OCI-LY1 (cell line): ENCODE data around the gene INPP5B.

Source experiments
- H2AFZ ChIP-seq: fragments of 200-600 bp; sonication (generic), shearing (Covaris generic); 2 replicates; pipeline ENCODE4 v1.6.0; 2014; ENCODE audit warnings: antibody characterized with exemption, mild to moderate bottlenecking, low read length
- H3F3A ChIP-seq: fragments of 200-600 bp; sonication (generic), shearing (Covaris generic); 2 replicates; pipeline ENCODE4 v1.6.0; 2014; ENCODE audit warnings: mild to moderate bottlenecking, antibody characterized with exemption, low read length, moderate library complexity; ENCODE audit not compliant: insufficient read depth
- H3K27ac ChIP-seq: fragments of 200-600 bp; sonication (generic); 2 replicates; pipeline ENCODE4 v1.5.1; 2014; ENCODE audit warnings: low read length, mixed run types, mild to moderate bottlenecking, low read depth; ENCODE audit not compliant: poor library complexity, severe bottlenecking
- H3K27me3 ChIP-seq: fragments of 200-600 bp; sonication (generic); 2 replicates; pipeline ENCODE4 v1.6.0; 2014; ENCODE audit warnings: antibody characterized with exemption, mild to moderate bottlenecking, low read length, moderate library complexity; ENCODE audit not compliant: insufficient read depth
- H3K36me3 ChIP-seq: fragments of 200-600 bp; sonication (generic); 2 replicates; pipeline ENCODE4 v1.6.1; 2014; ENCODE audit warnings: mild to moderate bottlenecking, antibody characterized with exemption, low read length, moderate library complexity, mixed read lengths; ENCODE audit not compliant: insufficient read depth
- H3K4me1 ChIP-seq: fragments of 200-600 bp; sonication (generic); 2 replicates; pipeline ENCODE4 v1.5.1; 2014; ENCODE audit warnings: mild to moderate bottlenecking, low read length, moderate library complexity; ENCODE audit not compliant: insufficient read depth, severe bottlenecking
- H3K4me2 ChIP-seq: fragments of 200-600 bp; sonication (generic), shearing (Covaris generic); 2 replicates; pipeline ENCODE4 v1.6.1; 2014; ENCODE audit warnings: low read length
- H3K4me3 ChIP-seq: fragments of 200-600 bp; sonication (generic); 2 replicates; pipeline ENCODE4 v1.5.1; 2014; ENCODE audit warnings: low read length, low read depth, mild to moderate bottlenecking, mixed read lengths; ENCODE audit not compliant: poor library complexity, severe bottlenecking
- H3K79me2 ChIP-seq: fragments of 200-600 bp; shearing (Covaris generic); 2 replicates; pipeline ENCODE4 v1.6.1; 2016; ENCODE audit warnings: mixed run types, low read length, mixed read lengths; ENCODE audit not compliant: insufficient read depth
- H3K9ac ChIP-seq: fragments of 200-600 bp; sonication (generic), shearing (Covaris generic); 2 replicates; pipeline ENCODE4 v1.6.1; 2014; ENCODE audit warnings: mild to moderate bottlenecking, low read length, mixed read lengths
- H3K9me2 ChIP-seq: fragments of 200-600 bp; sonication (generic), shearing (Covaris generic); 2 replicates; pipeline ENCODE4 v1.6.1; 2014; ENCODE audit warnings: low read depth, mild to moderate bottlenecking, low read length, mixed read lengths
- H3K9me3 ChIP-seq: fragments of 200-600 bp; shearing (Covaris generic); 2 replicates; pipeline ENCODE4 v1.6.1; 2014; ENCODE audit warnings: low read length, mixed read lengths
- H4K20me1 ChIP-seq: fragments of 200-600 bp; sonication (generic), shearing (Covaris generic); 2 replicates; pipeline ENCODE4 v1.6.0; 2016; ENCODE audit warnings: mild to moderate bottlenecking, low read length; ENCODE audit not compliant: insufficient read depth
- EZH2 ChIP-seq: fragments of 200-600 bp; sonication (generic), shearing (Covaris generic); IDR thresholded peaks from 2 replicates; pipeline ENCODE4 v1.8.0; 2017; ENCODE audit warnings: borderline replicate concordance, mixed run types, mild to moderate bottlenecking, antibody characterized with exemption, low read length, moderate library complexity, mixed read lengths
- TF ChIP-seq, protein P1 (sequence below): fragments of 200-600 bp; sonication (generic), shearing (Covaris generic); IDR thresholded peaks from 2 replicates; pipeline ENCODE4 v1.5.1; 2017; ENCODE audit warnings: mild to moderate bottlenecking, antibody characterized with exemption, low read length, moderate library complexity, mixed read lengths

INPP5B gene

DNA sequence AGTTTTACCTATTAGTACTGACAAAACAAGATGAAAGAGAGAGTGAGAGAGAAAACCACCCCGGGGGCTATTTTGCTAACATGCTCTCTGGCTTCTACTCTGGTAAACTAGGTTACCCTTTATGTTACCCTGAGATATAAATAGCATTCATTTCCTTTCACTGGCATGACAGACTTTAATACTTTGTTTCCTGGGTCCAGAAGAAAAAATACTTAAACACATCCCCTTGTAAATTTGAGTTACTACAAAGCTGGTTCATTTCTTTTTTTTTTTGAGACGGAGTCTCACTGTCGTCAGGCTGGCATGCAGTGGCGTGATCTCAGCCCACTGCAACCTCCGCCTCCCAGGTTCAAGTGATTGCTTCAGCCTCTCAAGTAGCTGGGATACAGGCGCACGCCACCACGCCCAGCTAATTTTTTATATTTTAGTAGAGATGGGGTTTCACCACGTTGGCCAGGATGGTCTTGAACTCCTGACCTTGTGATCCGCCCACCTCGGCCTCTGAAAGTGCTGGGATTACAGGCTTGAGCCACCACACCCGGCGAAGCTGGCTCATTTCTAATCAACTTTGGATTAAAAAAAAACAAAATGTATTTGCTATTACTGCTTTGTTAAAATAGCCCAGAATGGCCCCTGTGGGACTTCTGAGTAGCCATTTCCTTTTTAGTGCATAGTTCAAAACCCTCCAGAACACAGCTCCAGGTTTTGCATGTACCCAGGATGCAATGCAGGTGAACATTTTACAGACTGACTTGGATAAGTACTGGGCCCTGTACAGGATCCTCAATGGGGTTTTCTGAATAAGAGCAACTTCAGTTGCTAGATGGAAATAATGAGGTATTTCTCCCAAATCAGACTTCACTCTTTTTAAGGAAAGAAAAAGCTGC, 20.6 kb downstream of the INPP5B start:
- peaks cover 80% of the 10 kb centered on the region for H3K4me1 ChIP-seq
- no peaks in the 10 kb centered on the region for H4K20me1 ChIP-seq
- H3F3A ChIP-seq = peaks cover 4% of the 10 kb centered on the region; the same call in 1 of the 2 replicates
- H3K4me2 ChIP-seq = peak overlapping the region; percentile 61
- peak overlapping the region; percentile 38 for H3K4me3 ChIP-seq
- no peaks in the 10 kb centered on the region for H3K9me2 ChIP-seq
- no peaks in the 10 kb centered on the region for H3K9me3 ChIP-seq
- no peak overlapping the region for H2AFZ ChIP-seq
- H3K27ac ChIP-seq = peak overlapping the region; percentile 95
- H3K9ac ChIP-seq = peak overlapping the region; percentile 67
- TF ChIP-seq EZH2 = no peak
- TF ChIP-seq, protein P1, sequence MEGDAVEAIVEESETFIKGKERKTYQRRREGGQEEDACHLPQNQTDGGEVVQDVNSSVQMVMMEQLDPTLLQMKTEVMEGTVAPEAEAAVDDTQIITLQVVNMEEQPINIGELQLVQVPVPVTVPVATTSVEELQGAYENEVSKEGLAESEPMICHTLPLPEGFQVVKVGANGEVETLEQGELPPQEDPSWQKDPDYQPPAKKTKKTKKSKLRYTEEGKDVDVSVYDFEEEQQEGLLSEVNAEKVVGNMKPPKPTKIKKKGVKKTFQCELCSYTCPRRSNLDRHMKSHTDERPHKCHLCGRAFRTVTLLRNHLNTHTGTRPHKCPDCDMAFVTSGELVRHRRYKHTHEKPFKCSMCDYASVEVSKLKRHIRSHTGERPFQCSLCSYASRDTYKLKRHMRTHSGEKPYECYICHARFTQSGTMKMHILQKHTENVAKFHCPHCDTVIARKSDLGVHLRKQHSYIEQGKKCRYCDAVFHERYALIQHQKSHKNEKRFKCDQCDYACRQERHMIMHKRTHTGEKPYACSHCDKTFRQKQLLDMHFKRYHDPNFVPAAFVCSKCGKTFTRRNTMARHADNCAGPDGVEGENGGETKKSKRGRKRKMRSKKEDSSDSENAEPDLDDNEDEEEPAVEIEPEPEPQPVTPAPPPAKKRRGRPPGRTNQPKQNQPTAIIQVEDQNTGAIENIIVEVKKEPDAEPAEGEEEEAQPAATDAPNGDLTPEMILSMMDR = no peak
- no peaks in the 10 kb centered on the region for H3K27me3 ChIP-seq
- H3K36me3 ChIP-seq = peaks cover 4% of the 10 kb centered on the region; the same call in 1 of the 2 replicates
- H3K79me2 ChIP-seq = peaks cover 31% of the 10 kb centered on the region

DNA sequence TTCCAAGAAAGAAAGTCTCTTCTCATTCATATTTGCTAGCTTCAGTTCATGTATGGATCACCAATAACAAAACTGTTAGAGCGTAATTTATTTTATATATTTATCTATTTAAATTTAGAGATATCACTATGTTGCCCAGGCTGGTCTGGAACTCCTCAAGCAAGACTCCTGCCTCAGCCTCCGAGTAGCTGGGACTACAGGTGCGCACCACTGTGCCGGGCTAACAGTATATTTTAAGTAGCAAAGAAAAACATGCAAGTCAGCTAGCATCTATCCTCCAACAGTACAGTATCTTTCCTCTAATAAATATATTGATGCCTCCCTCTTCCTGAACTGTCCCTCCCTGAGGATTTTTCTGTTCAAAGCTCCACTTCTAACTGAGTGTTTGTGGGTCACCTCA, 21.5 kb downstream of the INPP5B start:
- peaks cover 83% of the 10 kb centered on the region for H3K4me1 ChIP-seq
- peaks cover 24% of the 10 kb centered on the region for H3K79me2 ChIP-seq
- H2AFZ ChIP-seq = no peak overlapping the region
- peak overlapping the region; percentile 95 for H3K27ac ChIP-seq
- H3K9me2 ChIP-seq = no peaks in the 10 kb centered on the region
- TF ChIP-seq, protein P1 = no peak
- TF ChIP-seq EZH2 = no peak
- H3K27me3 ChIP-seq = no peaks in the 10 kb centered on the region
- H3F3A ChIP-seq = peaks cover 4% of the 10 kb centered on the region; the same call in 1 of the 2 replicates
- peak overlapping the region; percentile 67 for H3K9ac ChIP-seq
- H3K4me3 ChIP-seq = peak overlapping the region; percentile 38
- peak overlapping the region; percentile 61 for H3K4me2 ChIP-seq
- peaks cover 4% of the 10 kb centered on the region; the same call in 1 of the 2 replicates for H3K36me3 ChIP-seq
- H3K9me3 ChIP-seq = no peaks in the 10 kb centered on the region
- no peaks in the 10 kb centered on the region for H4K20me1 ChIP-seq

DNA sequence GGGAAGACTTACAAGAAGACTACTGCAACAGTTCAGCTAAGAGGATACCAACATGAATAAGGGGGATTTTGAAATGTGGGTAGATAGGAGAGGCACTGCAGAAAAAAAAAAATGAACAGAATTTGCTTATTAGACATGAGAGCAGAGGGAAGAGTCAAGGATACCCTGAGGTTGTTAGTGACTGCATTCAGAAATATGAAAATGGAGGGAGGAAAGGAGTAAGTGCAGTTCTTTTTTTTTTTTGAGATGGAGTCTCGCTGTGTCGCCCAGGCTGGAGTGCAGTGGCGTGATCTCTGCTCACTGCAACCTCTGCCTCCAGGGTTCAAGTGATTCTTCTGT, 23.3 kb downstream of the INPP5B start:
- H3K9me3 ChIP-seq = no peaks in the 10 kb centered on the region
- no peaks in the 10 kb centered on the region for H3K9me2 ChIP-seq
- peaks cover 24% of the 10 kb centered on the region for H3K79me2 ChIP-seq
- H2AFZ ChIP-seq = no peak overlapping the region
- H3K4me1 ChIP-seq = peaks cover 76% of the 10 kb centered on the region
- H3F3A ChIP-seq = peaks cover 4% of the 10 kb centered on the region; the same call in 1 of the 2 replicates
- H3K27me3 ChIP-seq = no peaks in the 10 kb centered on the region
- H3K36me3 ChIP-seq = peaks cover 4% of the 10 kb centered on the region; the same call in 1 of the 2 replicates
- H3K9ac ChIP-seq = peak overlapping the region; percentile 31
- peak overlapping the region; percentile 54 for H3K4me2 ChIP-seq
- TF ChIP-seq EZH2 = no peak
- TF ChIP-seq, protein P1 = no peak
- H4K20me1 ChIP-seq = no peaks in the 10 kb centered on the region
- H3K4me3 ChIP-seq = peak overlapping the region; percentile 9
- H3K27ac ChIP-seq = peak overlapping the region; percentile 95
